HuH-7.5 (cell line): Measurements from ENCODE around the gene BRAF.
"Not testable (repeated sequence)": the region's sequence is repeated elsewhere in the genome, so short reads cannot be mapped to it uniquely, and the experiment has no call there.

ENCODE experiments used
- DNase-seq: peaks from one replicate; pipeline ENCODE4 v3.0.0; 2011; ENCODE audit warnings: low spot score

The BRAF gene

GRCh38 chr7:140767418-140767817 lies 157.3 kb downstream of the BRAF start:
- DNase-seq, result no peak

GRCh38 chr7:140765441-140765840 lies 159.3 kb downstream of the BRAF start:
- not testable (repeated sequence) for DNase-seq

- not testable (repeated sequence) for DNase-seq
Observed at GRCh38 chr7:140763166-140763565, 161.6 kb downstream of the BRAF start.

GRCh38 chr7:140761375-140761774 lies 163.4 kb downstream of the BRAF start:
- not testable (repeated sequence) for DNase-seq

GRCh38 chr7:140754506-140754905 lies 170.2 kb downstream of the BRAF start:
- DNase-seq, result no peak

- no peak for DNase-seq
Observed at GRCh38 chr7:140752533-140752932, 172.2 kb downstream of the BRAF start.

- DNase-seq, result no peak
Observed at GRCh38 chr7:140746751-140747150, 178.0 kb downstream of the BRAF start.

- DNase-seq, result no peak
Observed at GRCh38 chr7:140745266-140746058, 179.3 kb downstream of the BRAF start.

- no peak for DNase-seq
Observed at GRCh38 chr7:140744005-140744404, 180.7 kb downstream of the BRAF start.

- DNase-seq, result not testable (repeated sequence)
Observed at GRCh38 chr7:140743255-140743654, 181.5 kb downstream of the BRAF start.

GRCh38 chr7:140738280-140738679 lies 186.4 kb downstream of the BRAF start:
- no peak for DNase-seq

GRCh38 chr7:140734729-140735128 lies 190.0 kb downstream of the BRAF start:
- no peak for DNase-seq

- DNase-seq, result no peak
Observed at GRCh38 chr7:140734096-140734495, 190.6 kb downstream of the BRAF start.

GRCh38 chr7:140732416-140732815 lies 192.3 kb downstream of the BRAF start:
- no peak for DNase-seq

- DNase-seq, result no peak
Observed at GRCh38 chr7:140726281-140726680, 198.4 kb downstream of the BRAF start.

GRCh38 chr7:140724706-140725105 lies 200.0 kb downstream of the BRAF start:
- DNase-seq, result no peak

- no peak for DNase-seq
Observed at GRCh38 chr7:140723574-140723973, 201.2 kb downstream of the BRAF start.

- no peak for DNase-seq
Observed at GRCh38 chr7:140723006-140723405, 201.7 kb downstream of the BRAF start.

GRCh38 chr7:140722254-140722653 lies 202.5 kb downstream of the BRAF start:
- no peak for DNase-seq

- no peak for DNase-seq
Observed at GRCh38 chr7:140719721-140720120, 205.0 kb downstream of the BRAF start.

GRCh38 chr7:140714331-140715040 lies 210.2 kb downstream of the BRAF start:
- no peak for DNase-seq

GRCh38 chr7:140712392-140712791 lies 212.3 kb downstream of the BRAF start:
- DNase-seq, result not testable (repeated sequence)

- DNase-seq, result not testable (repeated sequence)
Observed at GRCh38 chr7:140708764-140709163, 216.0 kb downstream of the BRAF start.
